ENCODE measurements around the gene LAMA2. TPM values are rescaled to one million over a fixed set of nuclear protein-coding genes. Genes with fewer than 3 reads are reported as not detected.

The LAMA2 gene
- total and polyA plus RNA-seq, 2 experiments from 2014 or later = 0.91 to 6.4 TPM

DNA sequence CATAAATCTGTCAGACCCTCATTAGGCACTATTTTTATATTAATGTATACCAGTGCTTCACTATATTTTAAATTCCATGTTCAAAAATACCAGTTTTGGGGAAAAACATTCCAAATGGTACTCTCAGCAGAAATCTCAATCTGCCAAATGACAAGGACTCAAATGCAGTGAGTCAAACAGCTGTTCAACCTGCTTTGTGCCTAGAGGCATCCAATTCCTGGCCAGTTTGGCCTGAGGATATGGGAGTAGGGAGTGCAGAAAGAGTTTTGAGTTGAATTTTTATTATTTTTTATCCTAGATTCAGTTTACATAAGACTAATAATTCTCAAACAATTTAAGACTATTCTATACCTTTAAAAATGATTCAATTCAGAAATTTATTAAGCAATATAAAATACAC is 216.8 kb downstream of the LAMA2 start (continued):
- TF ChIP-seq, protein P1, sequence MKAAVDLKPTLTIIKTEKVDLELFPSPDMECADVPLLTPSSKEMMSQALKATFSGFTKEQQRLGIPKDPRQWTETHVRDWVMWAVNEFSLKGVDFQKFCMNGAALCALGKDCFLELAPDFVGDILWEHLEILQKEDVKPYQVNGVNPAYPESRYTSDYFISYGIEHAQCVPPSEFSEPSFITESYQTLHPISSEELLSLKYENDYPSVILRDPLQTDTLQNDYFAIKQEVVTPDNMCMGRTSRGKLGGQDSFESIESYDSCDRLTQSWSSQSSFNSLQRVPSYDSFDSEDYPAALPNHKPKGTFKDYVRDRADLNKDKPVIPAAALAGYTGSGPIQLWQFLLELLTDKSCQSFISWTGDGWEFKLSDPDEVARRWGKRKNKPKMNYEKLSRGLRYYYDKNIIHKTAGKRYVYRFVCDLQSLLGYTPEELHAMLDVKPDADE (IDR thresholded peaks at IDR 0.05) = no peak
- TF ChIP-seq EZH2phosphoT487 (IDR thresholded peaks at IDR 0.05; ENCODE audit: unreplicated experiment) = no peak
- no peak for TF ChIP-seq NANOG (IDR thresholded peaks at IDR 0.05; ENCODE audit: borderline replicate concordance)
- no peak for TF ChIP-seq CREB1 (CRISPR knock-in tag; IDR thresholded peaks at IDR 0.05; ENCODE audit: low read depth)
- TF ChIP-seq ZNF331 (CRISPR knock-in tag; IDR thresholded peaks at IDR 0.05; ENCODE audit: low read depth) = no peak
- no peak for TF ChIP-seq POLR2AphosphoS5 (IDR thresholded peaks at IDR 0.05; ENCODE audit: low read depth)

DNA sequence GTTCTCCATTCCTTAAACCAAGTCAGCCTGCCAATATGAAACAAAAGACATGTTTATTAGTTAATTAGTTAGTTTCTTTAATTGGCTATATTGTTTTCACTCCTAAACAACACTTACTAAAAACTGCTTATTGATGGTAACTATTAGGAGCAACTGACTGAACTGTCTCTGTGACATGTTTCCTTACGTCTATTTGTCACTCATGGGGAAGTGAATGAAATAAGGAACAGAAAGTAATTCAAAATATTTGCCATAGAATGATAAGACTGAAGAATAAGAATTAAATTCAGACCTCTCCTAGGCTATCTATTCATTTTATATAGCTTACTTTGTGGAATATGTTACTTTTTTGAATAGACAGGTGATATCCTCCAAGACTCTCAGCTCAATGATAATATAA is 217.2 kb downstream of the LAMA2 start:
- no peaks in the 10 kb centered on the region for H3K36me3 Mint-ChIP-seq (ENCODE audit: low read depth)
- ATAC-seq (no peak), DNase-seq (ENCODE audit: low spot score) (no peak)
- Histone ChIP-seq H2AFZ (no peak overlapping the region), H3K27ac (ENCODE audit: low read depth) (no peak overlapping the region), H3F3A (replicated peaks; ENCODE audit: low read depth) (no peaks in the 10 kb centered on the region), H3K4me3 (no peak overlapping the region), H3K9me2 (ENCODE audit: insufficient read depth) (no peaks in the 10 kb centered on the region), H3K36me3 (ENCODE audit: insufficient read depth) (no peaks in the 10 kb centered on the region), H3K79me2 (replicated peaks; ENCODE audit: insufficient read depth) (no peaks in the 10 kb centered on the region), H3K4me1 (ENCODE audit: insufficient read depth) (no peaks in the 10 kb centered on the region), H3K27me3 (ENCODE audit: insufficient read depth) (no peaks in the 10 kb centered on the region), H4K20me1 (replicated peaks; ENCODE audit: insufficient read depth) (no peaks in the 10 kb centered on the region), H3K4me2 (no peak overlapping the region)
- H3K4me1 Mint-ChIP-seq = peaks cover 12% of the 10 kb centered on the region; the same call in 2 of the 3 replicates
- H3K4me3 Mint-ChIP-seq = no peak overlapping the region
- no peaks in the 10 kb centered on the region for H3K27me3 Mint-ChIP-seq (ENCODE audit: insufficient read depth, low read depth, poor library complexity)
- H3K9me3 Mint-ChIP-seq = no peaks in the 10 kb centered on the region
- H3K27ac Mint-ChIP-seq = no peak overlapping the region
- TF ChIP-seq JUNB (IDR thresholded peaks at IDR 0.05; ENCODE audit: unreplicated experiment) = no peak
- TF ChIP-seq, protein P2, sequence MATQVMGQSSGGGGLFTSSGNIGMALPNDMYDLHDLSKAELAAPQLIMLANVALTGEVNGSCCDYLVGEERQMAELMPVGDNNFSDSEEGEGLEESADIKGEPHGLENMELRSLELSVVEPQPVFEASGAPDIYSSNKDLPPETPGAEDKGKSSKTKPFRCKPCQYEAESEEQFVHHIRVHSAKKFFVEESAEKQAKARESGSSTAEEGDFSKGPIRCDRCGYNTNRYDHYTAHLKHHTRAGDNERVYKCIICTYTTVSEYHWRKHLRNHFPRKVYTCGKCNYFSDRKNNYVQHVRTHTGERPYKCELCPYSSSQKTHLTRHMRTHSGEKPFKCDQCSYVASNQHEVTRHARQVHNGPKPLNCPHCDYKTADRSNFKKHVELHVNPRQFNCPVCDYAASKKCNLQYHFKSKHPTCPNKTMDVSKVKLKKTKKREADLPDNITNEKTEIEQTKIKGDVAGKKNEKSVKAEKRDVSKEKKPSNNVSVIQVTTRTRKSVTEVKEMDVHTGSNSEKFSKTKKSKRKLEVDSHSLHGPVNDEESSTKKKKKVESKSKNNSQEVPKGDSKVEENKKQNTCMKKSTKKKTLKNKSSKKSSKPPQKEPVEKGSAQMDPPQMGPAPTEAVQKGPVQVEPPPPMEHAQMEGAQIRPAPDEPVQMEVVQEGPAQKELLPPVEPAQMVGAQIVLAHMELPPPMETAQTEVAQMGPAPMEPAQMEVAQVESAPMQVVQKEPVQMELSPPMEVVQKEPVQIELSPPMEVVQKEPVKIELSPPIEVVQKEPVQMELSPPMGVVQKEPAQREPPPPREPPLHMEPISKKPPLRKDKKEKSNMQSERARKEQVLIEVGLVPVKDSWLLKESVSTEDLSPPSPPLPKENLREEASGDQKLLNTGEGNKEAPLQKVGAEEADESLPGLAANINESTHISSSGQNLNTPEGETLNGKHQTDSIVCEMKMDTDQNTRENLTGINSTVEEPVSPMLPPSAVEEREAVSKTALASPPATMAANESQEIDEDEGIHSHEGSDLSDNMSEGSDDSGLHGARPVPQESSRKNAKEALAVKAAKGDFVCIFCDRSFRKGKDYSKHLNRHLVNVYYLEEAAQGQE (IDR thresholded peaks at IDR 0.05; ENCODE audit: unreplicated experiment) = no peak
- TF ChIP-seq EZH2phosphoT487 (IDR thresholded peaks at IDR 0.05; ENCODE audit: unreplicated experiment) = no peak
- no peak for TF ChIP-seq CREB1 (CRISPR knock-in tag; IDR thresholded peaks at IDR 0.05; ENCODE audit: low read depth)
- no peak for TF ChIP-seq EZH2 (IDR thresholded peaks at IDR 0.05; ENCODE audit: low read depth, unreplicated experiment)
- TF ChIP-seq, protein P1 (IDR thresholded peaks at IDR 0.05) = no peak
- no peak for TF ChIP-seq ZNF331 (CRISPR knock-in tag; IDR thresholded peaks at IDR 0.05; ENCODE audit: low read depth)
- TF ChIP-seq ZNF114 (CRISPR knock-in tag; IDR thresholded peaks at IDR 0.05) = no peak
- no peak for TF ChIP-seq NANOG (IDR thresholded peaks at IDR 0.05; ENCODE audit: borderline replicate concordance)
- no peak for TF ChIP-seq STAT1 (IDR thresholded peaks at IDR 0.05; ENCODE audit: unreplicated experiment)
- TF ChIP-seq, protein P3, sequence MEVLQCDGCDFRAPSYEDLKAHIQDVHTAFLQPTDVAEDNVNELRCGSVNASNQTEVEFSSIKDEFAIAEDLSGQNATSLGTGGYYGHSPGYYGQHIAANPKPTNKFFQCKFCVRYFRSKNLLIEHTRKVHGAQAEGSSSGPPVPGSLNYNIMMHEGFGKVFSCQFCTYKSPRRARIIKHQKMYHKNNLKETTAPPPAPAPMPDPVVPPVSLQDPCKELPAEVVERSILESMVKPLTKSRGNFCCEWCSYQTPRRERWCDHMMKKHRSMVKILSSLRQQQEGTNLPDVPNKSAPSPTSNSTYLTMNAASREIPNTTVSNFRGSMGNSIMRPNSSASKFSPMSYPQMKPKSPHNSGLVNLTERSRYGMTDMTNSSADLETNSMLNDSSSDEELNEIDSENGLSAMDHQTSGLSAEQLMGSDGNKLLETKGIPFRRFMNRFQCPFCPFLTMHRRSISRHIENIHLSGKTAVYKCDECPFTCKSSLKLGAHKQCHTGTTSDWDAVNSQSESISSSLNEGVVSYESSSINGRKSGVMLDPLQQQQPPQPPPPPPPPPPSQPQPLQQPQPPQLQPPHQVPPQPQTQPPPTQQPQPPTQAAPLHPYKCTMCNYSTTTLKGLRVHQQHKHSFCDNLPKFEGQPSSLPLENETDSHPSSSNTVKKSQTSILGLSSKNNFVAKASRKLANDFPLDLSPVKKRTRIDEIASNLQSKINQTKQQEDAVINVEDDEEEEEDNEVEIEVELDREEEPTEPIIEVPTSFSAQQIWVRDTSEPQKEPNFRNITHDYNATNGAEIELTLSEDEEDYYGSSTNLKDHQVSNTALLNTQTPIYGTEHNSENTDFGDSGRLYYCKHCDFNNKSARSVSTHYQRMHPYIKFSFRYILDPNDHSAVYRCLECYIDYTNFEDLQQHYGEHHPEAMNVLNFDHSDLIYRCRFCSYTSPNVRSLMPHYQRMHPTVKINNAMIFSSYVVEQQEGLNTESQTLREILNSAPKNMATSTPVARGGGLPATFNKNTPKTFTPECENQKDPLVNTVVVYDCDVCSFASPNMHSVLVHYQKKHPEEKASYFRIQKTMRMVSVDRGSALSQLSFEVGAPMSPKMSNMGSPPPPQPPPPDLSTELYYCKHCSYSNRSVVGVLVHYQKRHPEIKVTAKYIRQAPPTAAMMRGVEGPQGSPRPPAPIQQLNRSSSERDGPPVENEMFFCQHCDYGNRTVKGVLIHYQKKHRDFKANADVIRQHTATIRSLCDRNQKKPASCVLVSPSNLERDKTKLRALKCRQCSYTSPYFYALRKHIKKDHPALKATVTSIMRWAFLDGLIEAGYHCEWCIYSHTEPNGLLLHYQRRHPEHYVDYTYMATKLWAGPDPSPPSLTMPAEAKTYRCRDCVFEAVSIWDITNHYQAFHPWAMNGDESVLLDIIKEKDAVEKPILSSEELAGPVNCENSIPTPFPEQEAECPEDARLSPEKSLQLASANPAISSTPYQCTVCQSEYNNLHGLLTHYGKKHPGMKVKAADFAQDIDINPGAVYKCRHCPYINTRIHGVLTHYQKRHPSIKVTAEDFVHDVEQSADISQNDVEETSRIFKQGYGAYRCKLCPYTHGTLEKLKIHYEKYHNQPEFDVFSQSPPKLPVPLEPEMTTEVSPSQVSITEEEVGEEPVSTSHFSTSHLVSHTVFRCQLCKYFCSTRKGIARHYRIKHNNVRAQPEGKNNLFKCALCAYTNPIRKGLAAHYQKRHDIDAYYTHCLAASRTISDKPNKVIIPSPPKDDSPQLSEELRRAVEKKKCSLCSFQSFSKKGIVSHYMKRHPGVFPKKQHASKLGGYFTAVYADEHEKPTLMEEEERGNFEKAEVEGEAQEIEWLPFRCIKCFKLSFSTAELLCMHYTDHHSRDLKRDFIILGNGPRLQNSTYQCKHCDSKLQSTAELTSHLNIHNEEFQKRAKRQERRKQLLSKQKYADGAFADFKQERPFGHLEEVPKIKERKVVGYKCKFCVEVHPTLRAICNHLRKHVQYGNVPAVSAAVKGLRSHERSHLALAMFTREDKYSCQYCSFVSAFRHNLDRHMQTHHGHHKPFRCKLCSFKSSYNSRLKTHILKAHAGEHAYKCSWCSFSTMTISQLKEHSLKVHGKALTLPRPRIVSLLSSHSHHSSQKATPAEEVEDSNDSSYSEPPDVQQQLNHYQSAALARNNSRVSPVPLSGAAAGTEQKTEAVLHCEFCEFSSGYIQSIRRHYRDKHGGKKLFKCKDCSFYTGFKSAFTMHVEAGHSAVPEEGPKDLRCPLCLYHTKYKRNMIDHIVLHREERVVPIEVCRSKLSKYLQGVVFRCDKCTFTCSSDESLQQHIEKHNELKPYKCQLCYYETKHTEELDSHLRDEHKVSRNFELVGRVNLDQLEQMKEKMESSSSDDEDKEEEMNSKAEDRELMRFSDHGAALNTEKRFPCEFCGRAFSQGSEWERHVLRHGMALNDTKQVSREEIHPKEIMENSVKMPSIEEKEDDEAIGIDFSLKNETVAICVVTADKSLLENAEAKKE (CRISPR knock-in tag; IDR thresholded peaks at IDR 0.05) = no peak
- no peak for TF ChIP-seq POLR2AphosphoS5 (IDR thresholded peaks at IDR 0.05; ENCODE audit: low read depth)
